Activated CD8-positive, alpha-beta memory T cell treated with anti-CD3 and anti-CD28 coated beads, Interleukin-2, amount 10 ng/mL, durations not matched to agents 7 days and 5 days (primary cell): ENCODE data around the gene SLC9A4. TPM values are rescaled to one million over a fixed set of nuclear protein-coding genes. Genes with fewer than 3 reads are reported as not detected.
"Not testable (repeated sequence)": the region's sequence is repeated elsewhere in the genome, so short reads cannot be mapped to it uniquely, and the experiment has no call there.

ENCODE experiments used
- ATAC-seq: fragments of 150-1000 bp; cut with Tn5 transposase; one replicate; pipeline ENCODE4 v1.10.0; 2021; ENCODE audit warnings: moderate library complexity
- CTCF ChIA-PET: fragments of 350-600 bp; sonication (Branson Sonifier 250); formaldehyde crosslinking; loops from one replicate; lab custom pipeline; 2021; ENCODE audit warnings: antibody characterized with exemption; lab: Charles Lee
- DNase-seq: peaks from one replicate; pipeline ENCODE4 v3.0.0-alpha.2; 2020
- H3K27ac Mint-ChIP-seq: one replicate; pipeline ENCODE4 v1.8.0; 2021; ENCODE audit warnings: mild to moderate bottlenecking, mixed read lengths
- H3K27me3 Mint-ChIP-seq: one replicate; pipeline ENCODE4 v1.8.0; 2021; ENCODE audit warnings: mixed read lengths
- H3K36me3 Mint-ChIP-seq: one replicate; pipeline ENCODE4 v1.8.0; 2021; ENCODE audit warnings: mild to moderate bottlenecking, mixed read lengths
- H3K4me1 Mint-ChIP-seq: one replicate; pipeline ENCODE4 v1.8.0; 2021; ENCODE audit warnings: mixed read lengths
- H3K4me3 Mint-ChIP-seq: one replicate; pipeline ENCODE4 v1.8.0; 2021; ENCODE audit warnings: mild to moderate bottlenecking, moderate library complexity, mixed read lengths
- H3K9me3 Mint-ChIP-seq: one replicate; pipeline ENCODE4 v1.8.0; 2022; ENCODE audit warnings: low read depth, mixed read lengths
- total RNA-seq, 2 experiments: library from RNA; stranded (reverse); gene quantifications; one replicate each; pipeline ENCODE4 v1.2.3, GENCODE V29; 2021

SLC9A4 gene
- total RNA-seq, 2 experiments from 2014 or later, result 0.05 to 0.18 TPM

GRCh38 chr2:102540882-102541281 is 67.9 kb downstream of the SLC9A4 start:
- CTCF ChIA-PET, result no interaction called here
- H3K9me3 Mint-ChIP-seq, result no peaks in the 10 kb centered on the region

GRCh38 chr2:102544182-102544581 is 71.2 kb downstream of the SLC9A4 start:
- no peak overlapping the region for H3K4me3 Mint-ChIP-seq
- ATAC-seq, result no peak
- peaks cover 17% of the 10 kb centered on the region for H3K27me3 Mint-ChIP-seq
- CTCF ChIA-PET, result no interaction called here
- H3K9me3 Mint-ChIP-seq, result peaks cover 8% of the 10 kb centered on the region
- no peaks in the 10 kb centered on the region for H3K4me1 Mint-ChIP-seq
- DNase-seq, result no peak
- H3K36me3 Mint-ChIP-seq, result peaks cover 4% of the 10 kb centered on the region
- H3K27ac Mint-ChIP-seq, result no peak overlapping the region

More at GRCh38 chr2:102540882-102541281, 67.9 kb downstream of the SLC9A4 start:
- Mint-ChIP-seq H3K4me3 (no peak overlapping the region), H3K27ac (no peak overlapping the region), H3K36me3 (no peaks in the 10 kb centered on the region), H3K4me1 (no peaks in the 10 kb centered on the region), H3K27me3 (peaks cover 23% of the 10 kb centered on the region)
- DNase-seq, result no peak
- no peak for ATAC-seq

- no peak for DNase-seq
- peaks cover 7% of the 10 kb centered on the region for H3K27me3 Mint-ChIP-seq
- peaks cover 4% of the 10 kb centered on the region for H3K36me3 Mint-ChIP-seq
- H3K4me3 Mint-ChIP-seq, result no peak overlapping the region
- CTCF ChIA-PET, result no interaction called here
- no peak overlapping the region for H3K27ac Mint-ChIP-seq
- H3K4me1 Mint-ChIP-seq, result no peaks in the 10 kb centered on the region
- peaks cover 10% of the 10 kb centered on the region for H3K9me3 Mint-ChIP-seq
- ATAC-seq, result no peak
These were observed 74.4 kb downstream of the SLC9A4 start for GRCh38 chr2:102547462-102547861.

GRCh38 chr2:102549027-102549426 is 76.0 kb downstream of the SLC9A4 start:
- no peaks in the 10 kb centered on the region for H3K4me1 Mint-ChIP-seq
- H3K36me3 Mint-ChIP-seq, result peaks cover 4% of the 10 kb centered on the region
- peaks cover under 1% of the 10 kb centered on the region for H3K27me3 Mint-ChIP-seq
- CTCF ChIA-PET, result no interaction called here
- no peak for DNase-seq
- ATAC-seq, result no peak
- no peak overlapping the region for H3K27ac Mint-ChIP-seq
- no peak overlapping the region for H3K4me3 Mint-ChIP-seq
- H3K9me3 Mint-ChIP-seq, result peaks cover 10% of the 10 kb centered on the region

GRCh38 chr2:102550151-102550550 is 77.1 kb downstream of the SLC9A4 start:
- H3K9me3 Mint-ChIP-seq, result peaks cover 10% of the 10 kb centered on the region
- CTCF ChIA-PET, result no interaction called here
- no peaks in the 10 kb centered on the region for H3K4me1 Mint-ChIP-seq
- no peak overlapping the region for H3K27ac Mint-ChIP-seq
- no peak overlapping the region for H3K4me3 Mint-ChIP-seq
- no peaks in the 10 kb centered on the region for H3K27me3 Mint-ChIP-seq
- DNase-seq, result no peak
- ATAC-seq, result no peak
- H3K36me3 Mint-ChIP-seq, result peaks cover 4% of the 10 kb centered on the region

GRCh38 chr2:102551329-102552096 is 78.5 kb downstream of the SLC9A4 start:
- Mint-ChIP-seq H3K4me1 (no peaks in the 10 kb centered on the region), H3K27ac (no peak overlapping the region), H3K9me3 (peaks cover 10% of the 10 kb centered on the region), H3K4me3 (no peak overlapping the region), H3K36me3 (peaks cover 4% of the 10 kb centered on the region), H3K27me3 (no peaks in the 10 kb centered on the region)
- ATAC-seq (no peak), DNase-seq (no peak)
- CTCF ChIA-PET, result interaction anchor here (0.6 kb wide), 1 partner anchor 904 kb away, joined by 3 read pairs; no protein-coding TSS in a partner anchor

- Mint-ChIP-seq H3K4me3 (no peak overlapping the region), H3K4me1 (no peaks in the 10 kb centered on the region), H3K27ac (no peak overlapping the region), H3K27me3 (no peaks in the 10 kb centered on the region), H3K9me3 (peaks cover 2% of the 10 kb centered on the region), H3K36me3 (no peaks in the 10 kb centered on the region)
- CTCF ChIA-PET, result no interaction called here
- DNase-seq, result no peak
- no peak for ATAC-seq
These were observed 80.6 kb downstream of the SLC9A4 start for GRCh38 chr2:102553601-102554000.

GRCh38 chr2:102558463-102558862 is 85.4 kb downstream of the SLC9A4 start:
- Mint-ChIP-seq H3K27ac (no peak overlapping the region), H3K27me3 (no peaks in the 10 kb centered on the region), H3K9me3 (no peaks in the 10 kb centered on the region), H3K4me3 (no peak overlapping the region), H3K36me3 (no peaks in the 10 kb centered on the region), H3K4me1 (no peaks in the 10 kb centered on the region)
- no peak for ATAC-seq
- no peak for DNase-seq
- CTCF ChIA-PET, result no interaction called here

GRCh38 chr2:102562542-102562941 is 89.5 kb downstream of the SLC9A4 start:
- H3K4me3 Mint-ChIP-seq, H3K27ac Mint-ChIP-seq, CTCF ChIA-PET, DNase-seq, H3K27me3 Mint-ChIP-seq, H3K36me3 Mint-ChIP-seq, H3K9me3 Mint-ChIP-seq, H3K4me1 Mint-ChIP-seq, ATAC-seq: not testable (repeated sequence)

- Mint-ChIP-seq H3K4me3 (no peak overlapping the region), H3K36me3 (no peaks in the 10 kb centered on the region), H3K27me3 (peaks cover 12% of the 10 kb centered on the region), H3K9me3 (peaks cover 3% of the 10 kb centered on the region), H3K27ac (no peak overlapping the region), H3K4me1 (no peaks in the 10 kb centered on the region)
- CTCF ChIA-PET, result no interaction called here
- DNase-seq (no peak), ATAC-seq (no peak)
These were observed 102.9 kb downstream of the SLC9A4 start for GRCh38 chr2:102575888-102576287.

- Mint-ChIP-seq H3K4me1 (peaks cover 4% of the 10 kb centered on the region), H3K27ac (no peak overlapping the region), H3K27me3 (peaks cover 15% of the 10 kb centered on the region), H3K36me3 (no peaks in the 10 kb centered on the region), H3K4me3 (no peak overlapping the region), H3K9me3 (peaks cover under 1% of the 10 kb centered on the region)
- DNase-seq (no peak), ATAC-seq (no peak)
- CTCF ChIA-PET, result no interaction called here
These were observed 105.3 kb downstream of the SLC9A4 start for GRCh38 chr2:102578376-102578775.

GRCh38 chr2:102581911-102582310 is 108.9 kb downstream of the SLC9A4 start:
- H3K27ac Mint-ChIP-seq, result no peak overlapping the region
- H3K9me3 Mint-ChIP-seq, result no peaks in the 10 kb centered on the region
- DNase-seq (no peak), ATAC-seq (no peak)
- peaks cover 11% of the 10 kb centered on the region for H3K27me3 Mint-ChIP-seq
- H3K4me3 Mint-ChIP-seq, result no peak overlapping the region
- H3K4me1 Mint-ChIP-seq, result peaks cover 4% of the 10 kb centered on the region
- CTCF ChIA-PET, result no interaction called here
- H3K36me3 Mint-ChIP-seq, result no peaks in the 10 kb centered on the region

GRCh38 chr2:102582845-102583244 is 109.8 kb downstream of the SLC9A4 start:
- no peak for ATAC-seq
- Mint-ChIP-seq H3K9me3 (no peaks in the 10 kb centered on the region), H3K27me3 (peaks cover 11% of the 10 kb centered on the region), H3K4me1 (peaks cover 4% of the 10 kb centered on the region), H3K36me3 (no peaks in the 10 kb centered on the region), H3K4me3 (no peak overlapping the region), H3K27ac (no peak overlapping the region)
- DNase-seq, result no peak
- CTCF ChIA-PET, result no interaction called here
